Immature natural killer cell (primary cell): Measurements from ENCODE around the gene GPHN. TPM values are rescaled to one million over a fixed set of nuclear protein-coding genes. Genes with fewer than 3 reads are reported as not detected.
"Not testable (repeated sequence)": the region's sequence is repeated elsewhere in the genome, so short reads cannot be mapped to it uniquely, and the experiment has no call there.

ENCODE experiments used
- DNase-seq, 3 donors: peaks; one replicate each; pipeline ENCODE4 v3.0.0; 2022; ENCODE audit warnings: mixed read lengths in 1 of 3
- H3K27ac Mint-ChIP-seq, 6 donors: one replicate each; pipeline ENCODE4 v1.8.0; 2020; ENCODE audit warnings: mixed read lengths in 6 of 6, mild to moderate bottlenecking in 5 of 6, inconsistent platforms in 4 of 6, moderate library complexity in 3 of 6
- H3K27me3 Mint-ChIP-seq, 3 donors: one replicate each; pipeline ENCODE4 v1.8.0; 2020 to 2021; ENCODE audit warnings: low read depth in 3 of 3, mild to moderate bottlenecking in 3 of 3, mixed read lengths in 3 of 3, moderate library complexity in 3 of 3, inconsistent platforms in 1 of 3
- H3K36me3 Mint-ChIP-seq, 3 donors: one replicate each; pipeline ENCODE4 v1.8.0; 2020; ENCODE audit warnings: mixed read lengths in 3 of 3, inconsistent platforms in 2 of 3, mild to moderate bottlenecking in 2 of 3
- H3K4me1 Mint-ChIP-seq, 2 donors: one replicate each; pipeline ENCODE4 v1.8.0; 2020; ENCODE audit warnings: inconsistent platforms in 2 of 2, mild to moderate bottlenecking in 2 of 2, mixed read lengths in 2 of 2, moderate library complexity in 1 of 2
- H3K4me3 Mint-ChIP-seq, 5 donors: one replicate each; pipeline ENCODE4 v1.8.0; 2020; ENCODE audit warnings: mild to moderate bottlenecking in 5 of 5, mixed read lengths in 5 of 5, inconsistent platforms in 3 of 5, moderate library complexity in 3 of 5
- H3K9me3 Mint-ChIP-seq, 6 donors: one replicate each; pipeline ENCODE4 v1.8.0; 2020; ENCODE audit warnings: mild to moderate bottlenecking in 6 of 6, mixed read lengths in 6 of 6, inconsistent platforms in 4 of 6, moderate library complexity in 3 of 6
- polyA plus RNA-seq, 3 donors: library from polyadenylated mRNA; unstranded; fragments of 300-500 nt; fragmentation: Illumina TruSeq; gene quantifications; one replicate each; pipeline ENCODE4 v1.2.3, GENCODE V29; 2021

GPHN gene
- polyA plus RNA-seq, 3 donors from 2014 or later = 2.1 to 4.4 TPM; not detected in 1

- DNase-seq = no peak
- Mint-ChIP-seq H3K27me3 (peaks cover 4 to 6% (median 6%) of the 10 kb centered on the region in 3 donors), H3K36me3 (no peaks in the 10 kb centered on the region), H3K27ac (no peak overlapping the region), H3K4me1 (peaks cover 19 to 20% of the 10 kb centered on the region in 2 donors), H3K4me3 (peak overlapping the region; percentile 79 to 98 (median 84)), H3K9me3 (no peaks in the 10 kb centered on the region)
Measured at GRCh38 chr14:66509874-66510273, 1.9 kb downstream of the GPHN start.

DNA sequence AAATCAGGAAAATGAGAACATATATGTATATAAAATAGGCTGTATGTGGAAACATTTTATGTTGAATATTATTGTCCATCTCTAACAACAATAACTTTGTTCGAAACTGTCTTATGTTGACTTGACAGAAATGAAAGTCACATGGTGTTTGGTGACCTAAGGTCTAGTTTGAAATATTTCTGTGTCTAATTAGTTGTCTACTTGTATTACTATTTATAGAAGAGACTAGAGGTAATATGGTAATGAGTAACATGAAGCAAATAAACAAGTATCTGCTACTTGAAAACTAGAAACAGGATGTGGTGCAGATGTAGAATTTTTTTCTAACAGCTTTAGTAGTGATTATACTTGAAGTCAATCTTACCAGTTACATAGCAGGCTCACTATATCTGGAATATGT lies 3.9 kb downstream of the GPHN start:
- no peaks in the 10 kb centered on the region for H3K36me3 Mint-ChIP-seq
- DNase-seq = no peak
- no peak overlapping the region for H3K4me3 Mint-ChIP-seq
- H3K9me3 Mint-ChIP-seq = no peaks in the 10 kb centered on the region
- H3K27me3 Mint-ChIP-seq = peaks cover 4 to 6% (median 6%) of the 10 kb centered on the region in 3 donors
- H3K4me1 Mint-ChIP-seq = peaks cover 16 to 18% of the 10 kb centered on the region in 2 donors
- H3K27ac Mint-ChIP-seq = no peak overlapping the region

GRCh38 chr14:66514213-66514612 lies 6.3 kb downstream of the GPHN start:
- Mint-ChIP-seq H3K9me3 (peaks cover 0 to 5% (median 0%) of the 10 kb centered on the region in 6 donors), H3K36me3 (no peaks in the 10 kb centered on the region), H3K4me3 (no peak overlapping the region), H3K4me1 (peaks cover 7 to 10% of the 10 kb centered on the region in 2 donors), H3K27me3 (peaks cover 4 to 10% (median 6%) of the 10 kb centered on the region in 3 donors), H3K27ac (no peak overlapping the region)
- no peak for DNase-seq

DNA sequence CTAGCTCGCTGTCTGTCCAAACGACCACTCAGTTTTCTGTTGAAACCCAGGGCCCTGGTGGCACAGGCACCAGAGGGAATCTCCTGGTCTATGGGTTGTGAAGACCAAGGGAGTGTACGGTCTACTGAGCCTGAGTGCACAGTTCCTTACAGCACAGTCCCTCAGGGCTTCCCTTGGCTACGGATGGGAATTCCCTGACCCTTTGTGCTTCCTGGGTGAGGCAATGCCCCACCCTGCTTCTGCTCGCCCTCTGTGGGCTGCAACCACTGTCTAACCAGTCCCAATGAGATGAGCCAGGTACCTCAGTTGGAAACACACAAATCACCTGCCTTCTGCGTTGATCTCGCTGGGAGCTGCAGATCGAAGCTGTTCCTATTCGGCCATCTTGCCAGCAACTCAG lies 22.6 kb downstream of the GPHN start:
- Mint-ChIP-seq H3K4me3 (no peak overlapping the region), H3K9me3 (peaks cover 0 to 7% (median 0%) of the 10 kb centered on the region in 6 donors), H3K27ac (no peak overlapping the region), H3K4me1 (peaks cover 0 to 6% of the 10 kb centered on the region in 2 donors), H3K36me3 (peaks cover 0 to 3% (median 0%) of the 10 kb centered on the region in 3 donors), H3K27me3 (no peaks in the 10 kb centered on the region)
- DNase-seq = no peak

DNA sequence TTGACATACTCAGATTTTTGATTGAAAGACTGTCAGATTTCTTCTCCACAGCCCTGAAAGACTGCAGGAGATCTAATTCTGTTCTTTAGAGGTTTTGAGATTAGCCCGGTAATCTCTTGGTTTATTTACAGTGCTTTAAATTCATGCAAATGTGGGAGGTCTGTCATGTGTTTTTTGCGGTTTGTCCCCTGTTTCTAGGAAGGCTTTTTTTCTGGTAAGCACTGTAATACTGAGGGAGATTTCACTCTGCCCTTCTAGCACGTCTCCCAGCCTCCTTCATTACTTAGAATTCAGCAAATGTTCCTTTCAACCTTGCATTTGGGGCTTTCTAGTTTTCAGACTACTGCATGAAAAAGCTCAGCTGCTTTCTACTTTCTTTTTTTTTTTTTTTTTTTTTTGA lies 31.1 kb downstream of the GPHN start:
- peak overlapping the region in 1 of 5 donors; percentile 0 for H3K4me3 Mint-ChIP-seq
- peaks cover 0 to 3% (median 0%) of the 10 kb centered on the region in 3 donors for H3K27me3 Mint-ChIP-seq
- peaks cover 0 to 3% (median 0%) of the 10 kb centered on the region in 6 donors for H3K9me3 Mint-ChIP-seq
- DNase-seq = no peak
- no peaks in the 10 kb centered on the region for H3K36me3 Mint-ChIP-seq
- peaks cover 0 to 10% of the 10 kb centered on the region in 2 donors for H3K4me1 Mint-ChIP-seq
- no peak overlapping the region for H3K27ac Mint-ChIP-seq

- Mint-ChIP-seq H3K9me3 (peaks cover 0 to 3% (median 0%) of the 10 kb centered on the region in 6 donors), H3K4me3 (no peak overlapping the region)
Measured at GRCh38 chr14:66540038-66540437, 32.1 kb downstream of the GPHN start.

GRCh38 chr14:66541627-66542026 lies 33.7 kb downstream of the GPHN start:
- H3K9me3 Mint-ChIP-seq = no peaks in the 10 kb centered on the region
- no peaks in the 10 kb centered on the region for H3K36me3 Mint-ChIP-seq
- peaks cover 0 to 10% of the 10 kb centered on the region in 2 donors for H3K4me1 Mint-ChIP-seq
- no peak overlapping the region for H3K4me3 Mint-ChIP-seq
- no peak overlapping the region for H3K27ac Mint-ChIP-seq
- DNase-seq = no peak
- H3K27me3 Mint-ChIP-seq = peaks cover 0 to 3% (median 0%) of the 10 kb centered on the region in 3 donors

More at GRCh38 chr14:66540038-66540437, 32.1 kb downstream of the GPHN start:
- no peak for DNase-seq
- Mint-ChIP-seq H3K36me3 (no peaks in the 10 kb centered on the region), H3K27me3 (peaks cover 0 to 3% (median 0%) of the 10 kb centered on the region in 3 donors), H3K4me1 (peaks cover 0 to 10% of the 10 kb centered on the region in 2 donors), H3K27ac (no peak overlapping the region)

DNA sequence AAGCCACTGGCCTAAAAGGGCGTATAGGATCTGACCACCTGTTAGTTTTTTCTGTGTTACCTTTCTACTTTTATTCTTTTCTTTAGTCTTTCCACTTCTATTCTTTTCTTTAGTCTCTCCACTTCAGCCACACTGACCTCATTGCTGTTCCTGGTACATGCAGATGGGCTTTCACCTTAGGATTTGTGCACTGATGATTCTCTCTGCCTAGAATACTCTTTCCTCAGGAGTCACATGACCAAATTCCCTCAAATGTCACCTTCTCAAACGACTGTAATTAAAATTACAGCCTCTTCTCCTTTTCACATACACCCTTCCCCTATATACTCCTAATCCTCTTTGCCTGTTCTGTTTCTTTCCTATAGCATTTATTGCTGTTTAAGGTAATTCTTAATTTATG lies 36.0 kb downstream of the GPHN start:
- Mint-ChIP-seq H3K27me3 (peaks cover 0 to 3% (median 0%) of the 10 kb centered on the region in 3 donors), H3K9me3 (no peaks in the 10 kb centered on the region), H3K27ac (no peak overlapping the region), H3K36me3 (no peaks in the 10 kb centered on the region), H3K4me3 (no peak overlapping the region), H3K4me1 (peaks cover 0 to 2% of the 10 kb centered on the region in 2 donors)
- DNase-seq = no peak

DNA sequence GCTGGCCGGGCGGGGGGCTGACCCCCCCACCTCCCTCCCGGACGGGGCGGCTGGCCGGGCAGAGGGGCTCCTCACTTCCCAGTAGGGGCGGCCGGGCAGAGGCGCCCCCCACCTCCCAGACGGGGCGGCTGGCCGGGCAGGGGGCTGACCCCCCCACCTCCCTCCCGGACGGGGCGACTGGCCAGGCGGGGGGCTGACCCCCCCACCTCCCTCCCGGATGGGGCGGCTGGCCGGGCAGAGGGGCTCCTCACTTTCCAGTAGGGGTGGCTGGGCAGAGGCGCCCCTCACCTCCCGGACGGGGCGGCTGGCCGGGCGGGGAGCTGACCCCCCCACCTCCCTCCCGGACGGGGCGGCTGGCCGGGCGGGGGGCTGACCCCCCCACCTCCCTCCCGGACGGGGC lies 37.2 kb downstream of the GPHN start:
- H3K4me1 Mint-ChIP-seq, DNase-seq, H3K27ac Mint-ChIP-seq, H3K9me3 Mint-ChIP-seq, H3K27me3 Mint-ChIP-seq, H3K4me3 Mint-ChIP-seq, H3K36me3 Mint-ChIP-seq: not testable (repeated sequence)

GRCh38 chr14:66545751-66546150 lies 37.8 kb downstream of the GPHN start:
- H3K27me3 Mint-ChIP-seq, H3K4me1 Mint-ChIP-seq, DNase-seq, H3K27ac Mint-ChIP-seq, H3K9me3 Mint-ChIP-seq, H3K4me3 Mint-ChIP-seq, H3K36me3 Mint-ChIP-seq: not testable (repeated sequence)

DNA sequence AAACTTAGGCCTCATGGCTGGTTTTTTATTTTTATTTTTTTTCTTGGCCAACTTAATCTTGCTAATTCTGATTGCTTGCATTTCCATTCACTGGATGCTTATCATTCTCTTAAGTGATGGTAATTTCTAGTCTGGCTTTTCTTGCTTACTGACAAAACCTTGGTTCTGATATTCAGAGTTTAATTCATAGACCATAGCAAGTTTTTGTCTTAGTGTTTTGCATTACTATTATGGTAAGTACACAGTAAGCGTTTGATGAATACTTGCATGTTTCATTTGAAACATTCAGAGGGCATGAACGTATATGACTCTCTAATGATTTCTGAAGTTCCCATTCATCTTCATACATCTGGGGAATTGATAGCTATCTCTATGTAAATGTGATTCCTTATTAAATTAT lies 55.8 kb downstream of the GPHN start:
- H3K4me1 Mint-ChIP-seq = peaks cover 3 to 7% of the 10 kb centered on the region in 2 donors
- H3K4me3 Mint-ChIP-seq = no peak overlapping the region
- no peak overlapping the region for H3K27ac Mint-ChIP-seq
- no peaks in the 10 kb centered on the region for H3K27me3 Mint-ChIP-seq
- H3K36me3 Mint-ChIP-seq = no peaks in the 10 kb centered on the region
- DNase-seq = no peak
- H3K9me3 Mint-ChIP-seq = peaks cover 0 to 5% (median 0%) of the 10 kb centered on the region in 6 donors

DNA sequence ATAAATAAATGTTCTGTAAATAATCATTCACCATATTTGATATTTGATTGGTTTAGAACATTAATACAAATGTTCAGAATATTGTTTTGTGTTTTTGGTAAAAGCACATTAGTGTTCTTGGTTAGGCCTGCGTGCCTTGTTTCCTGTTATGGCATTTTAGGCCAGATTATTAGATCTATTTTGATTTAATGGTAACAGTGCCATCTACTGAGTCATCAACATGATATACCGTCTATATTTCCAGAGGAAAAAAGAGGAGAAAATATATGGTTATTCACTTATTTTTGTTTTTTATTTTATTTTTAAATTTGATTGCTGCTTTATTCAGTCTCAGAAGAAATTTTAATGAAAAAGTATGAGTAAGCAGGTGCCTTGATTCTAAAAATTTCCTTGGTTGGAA lies 60.3 kb downstream of the GPHN start:
- Mint-ChIP-seq H3K4me3 (no peak overlapping the region), H3K9me3 (peaks cover 11 to 20% (median 15%) of the 10 kb centered on the region in 6 donors), H3K27ac (no peak overlapping the region), H3K27me3 (no peaks in the 10 kb centered on the region), H3K4me1 (peaks cover 3 to 7% of the 10 kb centered on the region in 2 donors), H3K36me3 (peaks cover 6 to 8% (median 8%) of the 10 kb centered on the region in 3 donors)
- no peak for DNase-seq

DNA sequence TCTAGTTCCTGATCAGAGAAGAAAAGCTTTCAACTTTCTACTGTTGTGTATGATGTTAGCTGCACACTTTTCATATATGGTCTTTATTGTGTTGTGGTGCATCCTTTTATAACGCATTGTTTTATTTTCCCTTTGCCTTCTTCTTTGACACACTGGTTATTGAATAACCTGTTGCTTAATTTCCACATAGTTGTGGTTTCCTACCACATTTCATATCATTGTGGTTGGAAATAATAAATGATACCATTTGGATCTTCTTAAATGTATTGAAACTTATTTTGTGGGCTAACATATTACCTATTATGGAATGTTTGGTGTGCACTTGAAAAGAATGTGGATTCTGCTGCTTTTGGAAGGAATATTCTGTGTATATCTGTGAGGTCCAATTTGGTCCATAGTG lies 64.9 kb downstream of the GPHN start:
- no peak for DNase-seq
- Mint-ChIP-seq H3K4me3 (no peak overlapping the region), H3K9me3 (peaks cover 11 to 58% (median 39%) of the 10 kb centered on the region in 6 donors), H3K36me3 (peaks cover 6 to 16% (median 15%) of the 10 kb centered on the region in 3 donors), H3K27me3 (peaks cover 0 to 2% (median 0%) of the 10 kb centered on the region in 3 donors), H3K27ac (no peak overlapping the region), H3K4me1 (peaks cover 0 to 3% of the 10 kb centered on the region in 2 donors)

DNA sequence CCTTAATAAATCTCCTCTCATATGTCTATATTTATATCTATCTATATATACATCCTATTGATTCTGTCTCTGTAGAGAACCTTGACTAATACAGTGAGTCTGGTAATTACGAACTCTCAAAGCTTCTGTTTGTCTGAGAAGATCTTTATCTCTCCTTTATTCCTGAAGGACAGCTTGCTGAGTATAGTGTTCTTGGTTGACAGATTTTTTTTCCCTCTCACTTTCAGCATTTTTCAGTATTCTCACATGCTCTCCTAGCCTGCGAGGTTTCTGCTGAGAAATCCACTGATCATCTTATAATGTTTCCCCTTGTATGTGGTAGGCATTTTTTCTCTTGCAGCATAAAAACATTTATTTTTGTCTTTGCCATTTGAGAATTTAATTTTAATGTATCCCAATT lies 67.1 kb downstream of the GPHN start:
- Mint-ChIP-seq H3K27ac (no peak overlapping the region), H3K27me3 (peaks cover 0 to 2% (median 0%) of the 10 kb centered on the region in 3 donors), H3K36me3 (peaks cover 7 to 22% (median 20%) of the 10 kb centered on the region in 3 donors), H3K4me1 (peaks cover 0 to 3% of the 10 kb centered on the region in 2 donors), H3K9me3 (peaks cover 15 to 78% (median 58%) of the 10 kb centered on the region in 6 donors), H3K4me3 (no peak overlapping the region)
- DNase-seq = no peak

DNA sequence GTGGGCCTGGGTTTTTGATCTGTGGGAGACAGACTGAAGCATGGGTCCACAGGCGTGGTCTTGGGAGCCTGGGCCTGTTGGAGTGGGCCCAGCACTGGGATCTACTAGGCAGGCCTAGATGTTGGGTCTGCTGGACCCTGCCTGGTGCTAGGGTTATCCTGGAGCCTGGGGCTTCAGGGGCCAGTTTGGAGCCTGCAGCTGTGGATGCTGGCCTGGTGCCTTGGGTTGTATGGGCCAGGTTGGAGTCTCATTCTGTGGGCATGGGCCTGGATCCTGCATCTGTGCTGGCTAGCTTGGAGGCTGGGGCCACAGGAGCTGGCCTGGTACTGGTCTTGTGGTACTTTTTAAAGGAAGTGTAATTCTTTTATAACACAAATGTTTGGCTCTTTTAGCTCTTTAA lies 68.0 kb downstream of the GPHN start:
- Mint-ChIP-seq H3K36me3 (peaks cover 10 to 22% (median 20%) of the 10 kb centered on the region in 3 donors), H3K27ac (no peak overlapping the region), H3K4me1 (peaks cover 0 to 3% of the 10 kb centered on the region in 2 donors), H3K9me3 (peaks cover 12 to 84% (median 61%) of the 10 kb centered on the region in 6 donors), H3K27me3 (peaks cover 0 to 2% (median 0%) of the 10 kb centered on the region in 3 donors), H3K4me3 (no peak overlapping the region)
- DNase-seq = no peak
